Ectodermal cell (in vitro differentiated cells): ENCODE results near the gene PAK1. TPM values are rescaled to one million over a fixed set of nuclear protein-coding genes. Genes with fewer than 3 reads are reported as not detected.

Experiments
- H3K27ac ChIP-seq: 2 replicates; pipeline ENCODE4 v1.7.0; 2013; ENCODE audit warnings: mild to moderate bottlenecking, low read depth, low read length; ENCODE audit not compliant: insufficient read depth, poor library complexity, severe bottlenecking
- H3K27me3 ChIP-seq: 2 replicates; pipeline ENCODE4 v1.7.0; 2013; ENCODE audit warnings: mild to moderate bottlenecking, low read length; ENCODE audit not compliant: insufficient read depth, control insufficient read depth, poor library complexity, severe bottlenecking
- H3K36me3 ChIP-seq: one replicate; pipeline ENCODE4 v1.7.0; 2013; ENCODE audit warnings: low read length; ENCODE audit not compliant: control insufficient read depth, insufficient read depth
- H3K4me1 ChIP-seq: one replicate; pipeline ENCODE4 v1.7.0; 2013; ENCODE audit warnings: low read length; ENCODE audit not compliant: control insufficient read depth, insufficient read depth
- H3K4me3 ChIP-seq: 2 replicates; pipeline ENCODE4 v1.7.0; 2013; ENCODE audit warnings: low read depth, low read length, control low read depth; ENCODE audit not compliant: insufficient read depth
- H3K9me3 ChIP-seq: 2 replicates; pipeline ENCODE4 v1.7.0; 2013; ENCODE audit warnings: mild to moderate bottlenecking, low read length, moderate library complexity; ENCODE audit not compliant: control insufficient read depth
- WGBS, 2 experiments: methylation state at CpG; one replicate each; pipeline ENCODE4 v1.1.7; 2013; ENCODE audit warnings: missing lambda C conversion rate in 2 of 2; 5-methylcytosine and 5-hydroxymethylcytosine counted together
- polyA plus RNA-seq, 4 experiments: library from polyadenylated mRNA; stranded (reverse); fragments of 50-300 nt; gene quantifications; one replicate each; pipeline ENCODE4 v1.2.3, GENCODE V29; 2013

PAK1 gene
- polyA plus RNA-seq (2013, experiment 1 of 4): 54.4 TPM
- 55.0 TPM for polyA plus RNA-seq (2013, experiment 2 of 4)
- polyA plus RNA-seq (2013, experiment 3 of 4): 43.5 TPM
- 48.9 TPM for polyA plus RNA-seq (2013, experiment 4 of 4)

- Histone ChIP-seq H3K4me1 (peaks cover 19% of the 10 kb centered on the region), H3K9me3 (no peaks in the 10 kb centered on the region), H3K4me3 (peak within 1 kb of the TSS; percentile 45), H3K27me3 (peaks cover 7% of the 10 kb centered on the region), H3K27ac (peak within 1 kb of the TSS; percentile 55), H3K36me3 (no peaks in the 10 kb centered on the region)
- 6% methylated on average over 65 to 67 of the region's 72 CpGs for WGBS, 2 experiments
These were observed at the start of gene PAK1 for GRCh38 chr11:77473801-77474683. PAK1 (minus strand) TSS chr11:77474094; CDS start chr11:77392520, 81,574 bp downstream.

- no peaks in the 10 kb centered on the region for H3K9me3 ChIP-seq
- H3K4me1 ChIP-seq: peaks cover 6% of the 10 kb centered on the region
- no peak overlapping the region for H3K4me3 ChIP-seq
- H3K36me3 ChIP-seq: no peaks in the 10 kb centered on the region
- H3K27ac ChIP-seq: no peak overlapping the region
- no peaks in the 10 kb centered on the region for H3K27me3 ChIP-seq
These were observed 48.3 kb upstream of the PAK1 start for GRCh38 chr11:77522215-77522614.

GRCh38 chr11:77519847-77520246 lies 46.0 kb upstream of the PAK1 start:
- Histone ChIP-seq H3K9me3 (no peaks in the 10 kb centered on the region), H3K27ac (no peak overlapping the region), H3K36me3 (no peaks in the 10 kb centered on the region), H3K27me3 (no peaks in the 10 kb centered on the region), H3K4me1 (no peaks in the 10 kb centered on the region), H3K4me3 (no peak overlapping the region)
- WGBS, 2 experiments: 75% methylated on average over 3 of the region's 3 CpGs

GRCh38 chr11:77518471-77518870 lies 44.6 kb upstream of the PAK1 start:
- H3K9me3 ChIP-seq: no peaks in the 10 kb centered on the region
- H3K4me1 ChIP-seq: no peaks in the 10 kb centered on the region
- no peak overlapping the region for H3K4me3 ChIP-seq
- no peaks in the 10 kb centered on the region for H3K36me3 ChIP-seq
- WGBS, 2 experiments: 94 to 95% methylated on average over 2 of the region's 2 CpGs
- no peaks in the 10 kb centered on the region for H3K27me3 ChIP-seq
- no peak overlapping the region for H3K27ac ChIP-seq

GRCh38 chr11:77517753-77518152 lies 43.9 kb upstream of the PAK1 start:
- Histone ChIP-seq H3K4me3 (no peak overlapping the region), H3K4me1 (no peaks in the 10 kb centered on the region), H3K36me3 (no peaks in the 10 kb centered on the region), H3K9me3 (no peaks in the 10 kb centered on the region), H3K27me3 (no peaks in the 10 kb centered on the region), H3K27ac (no peak overlapping the region)
- 89 to 94% methylated on average over 3 of the region's 3 CpGs for WGBS, 2 experiments

- no peak overlapping the region for H3K27ac ChIP-seq
- H3K4me1 ChIP-seq: no peaks in the 10 kb centered on the region
- H3K27me3 ChIP-seq: no peaks in the 10 kb centered on the region
- H3K9me3 ChIP-seq: no peaks in the 10 kb centered on the region
- H3K36me3 ChIP-seq: no peaks in the 10 kb centered on the region
- 86 to 90% methylated on average over 2 of the region's 2 CpGs for WGBS, 2 experiments
- H3K4me3 ChIP-seq: no peak overlapping the region
These were observed 43.3 kb upstream of the PAK1 start for GRCh38 chr11:77517226-77517625.

- H3K4me3 ChIP-seq: no peak overlapping the region
- no peaks in the 10 kb centered on the region for H3K4me1 ChIP-seq
- no peaks in the 10 kb centered on the region for H3K27me3 ChIP-seq
- H3K27ac ChIP-seq: no peak overlapping the region
- H3K9me3 ChIP-seq: no peaks in the 10 kb centered on the region
- WGBS, 2 experiments: 85 to 92% methylated on average over 3 of the region's 3 CpGs
- no peaks in the 10 kb centered on the region for H3K36me3 ChIP-seq
These were observed 41.6 kb upstream of the PAK1 start for GRCh38 chr11:77515483-77515882.

- H3K9me3 ChIP-seq: no peaks in the 10 kb centered on the region
- no peaks in the 10 kb centered on the region for H3K27me3 ChIP-seq
- no peak overlapping the region for H3K27ac ChIP-seq
- no peak overlapping the region for H3K4me3 ChIP-seq
- WGBS, 2 experiments: 86 to 97% methylated on average over 3 of the region's 3 CpGs
- H3K36me3 ChIP-seq: no peaks in the 10 kb centered on the region
- no peaks in the 10 kb centered on the region for H3K4me1 ChIP-seq
These were observed 41.2 kb upstream of the PAK1 start for GRCh38 chr11:77515063-77515462.

GRCh38 chr11:77512092-77512491 lies 38.2 kb upstream of the PAK1 start:
- 89 to 93% methylated on average over 2 of the region's 2 CpGs for WGBS, 2 experiments
- H3K4me3 ChIP-seq: no peak overlapping the region
- H3K27ac ChIP-seq: no peak overlapping the region

GRCh38 chr11:77510851-77511250 lies 37.0 kb upstream of the PAK1 start:
- Histone ChIP-seq H3K27me3 (no peaks in the 10 kb centered on the region), H3K27ac (no peak overlapping the region), H3K4me3 (no peak overlapping the region), H3K36me3 (no peaks in the 10 kb centered on the region), H3K9me3 (no peaks in the 10 kb centered on the region), H3K4me1 (no peaks in the 10 kb centered on the region)
- 69 to 100% methylated on average over 1 of the region's 1 CpG for WGBS, 2 experiments

More at GRCh38 chr11:77512092-77512491, 38.2 kb upstream of the PAK1 start:
- no peaks in the 10 kb centered on the region for H3K9me3 ChIP-seq
- no peaks in the 10 kb centered on the region for H3K36me3 ChIP-seq
- no peaks in the 10 kb centered on the region for H3K4me1 ChIP-seq
- no peaks in the 10 kb centered on the region for H3K27me3 ChIP-seq
